ENCODE results near the gene MRPL36. TPM values are rescaled to one million over a fixed set of nuclear protein-coding genes. Genes with fewer than 3 reads are reported as not detected.

MRPL36 gene
- total and polyA plus RNA-seq, 12 donors = 43.4 to 126 (median 49.8) TPM

- Histone ChIP-seq H3K27ac (no peak overlapping the region), H3K36me3 (peaks cover 0 to 90% (median 39%) of the 10 kb centered on the region in 9 donors), H3K4me3 (no peak overlapping the region), H3K9me3 (no peaks in the 10 kb centered on the region), H3K27me3 (no peaks in the 10 kb centered on the region), H3K4me1 (peaks cover 0 to 56% (median 23%) of the 10 kb centered on the region in 9 donors)
- intact Hi-C loops (cut with DNase I) = loop anchor here in 3 of 10 donors (10.0 kb wide), 1 partner anchor 79 kb away; the partner anchor contains the start of gene IRX4 (in 3 of the 3)
- ATAC-seq (no peak), DNase-seq (no peak)
- TF ChIP-seq CTCF (IDR thresholded peaks at IDR 0.05) = no peak
- WGBS, 2 donors = 82 to 84% methylated on average over 15 of the region's 15 CpGs
Measured at GRCh38 chr5:1806199-1806598, 6.6 kb upstream of the MRPL36 start.

- peaks cover 0 to 53% (median 24%) of the 10 kb centered on the region in 9 donors for H3K4me1 ChIP-seq
- no peaks in the 10 kb centered on the region for H3K27me3 ChIP-seq
- 83 to 84% methylated on average over 10 of the region's 10 CpGs for WGBS, 2 donors
- no peak overlapping the region for H3K4me3 ChIP-seq
- no peak for TF ChIP-seq CTCF (IDR thresholded peaks at IDR 0.05)
- peaks cover 0 to 85% (median 39%) of the 10 kb centered on the region in 9 donors for H3K36me3 ChIP-seq
- no peaks in the 10 kb centered on the region for H3K9me3 ChIP-seq
- ATAC-seq = no peak
- intact Hi-C loops (cut with DNase I) = loop anchor here in 3 of 10 donors (10.0 kb wide), 1 partner anchor 79 kb away; the partner anchor contains the start of gene IRX4 (in 3 of the 3)
- no peak overlapping the region for H3K27ac ChIP-seq
- DNase-seq = no peak
Measured at GRCh38 chr5:1805736-1806135, 6.1 kb upstream of the MRPL36 start.

- H3K27ac ChIP-seq = peak overlapping the region in 1 of 10 donors; percentile 51
- WGBS, 2 donors = 65 to 66% methylated on average over 4 of the region's 4 CpGs
- ATAC-seq = no peak
- H3K4me3 ChIP-seq = no peak overlapping the region
- DNase-seq = no peak
- H3K4me1 ChIP-seq = peaks cover 0 to 53% (median 28%) of the 10 kb centered on the region in 9 donors
- H3K9me3 ChIP-seq = no peaks in the 10 kb centered on the region
- no peaks in the 10 kb centered on the region for H3K27me3 ChIP-seq
- H3K36me3 ChIP-seq = peaks cover 0 to 81% (median 39%) of the 10 kb centered on the region in 9 donors
- no peak for TF ChIP-seq CTCF (IDR thresholded peaks at IDR 0.05)
- intact Hi-C loops (cut with DNase I) = loop anchor here in 3 of 10 donors (10.0 kb wide), 1 partner anchor 79 kb away; the partner anchor contains the start of gene IRX4 (in 3 of the 3)
Measured at GRCh38 chr5:1805326-1805725, 5.7 kb upstream of the MRPL36 start.

- no peaks in the 10 kb centered on the region for H3K9me3 ChIP-seq
- H3K36me3 ChIP-seq = peaks cover 0 to 69% (median 33%) of the 10 kb centered on the region in 9 donors
- H3K4me1 ChIP-seq = peaks cover 0 to 49% (median 31%) of the 10 kb centered on the region in 9 donors
- intact Hi-C loops (cut with DNase I) = loop anchor here in 5 of 10 donors (5.0 to 10.0 kb wide), 4 partner anchors 78 to 143 kb away; partner anchors contain the start of gene IRX4 (in 4 of the 5)
- ATAC-seq = peak in 2 of 8 donors; percentile 7 to 13
- H3K27me3 ChIP-seq = no peaks in the 10 kb centered on the region
- DNase-seq = no peak
- no peak for TF ChIP-seq CTCF (IDR thresholded peaks at IDR 0.05)
- WGBS, 2 donors = 48 to 65% methylated on average over 15 of the region's 15 CpGs
- H3K27ac ChIP-seq = peak overlapping the region in 7 of 10 donors; percentile 14 to 51 (median 32)
- H3K4me3 ChIP-seq = no peak overlapping the region
Measured at GRCh38 chr5:1804001-1804690, 4.5 kb upstream of the MRPL36 start.

Measured in heart right ventricle (tissue), 16 donors.